DND-41 (cell line): ENCODE data around the gene CEP192.

Experiments used
- ATAC-seq: fragments of 200-7000 bp; cut with Tn5 transposase; 3 replicates; pipeline ENCODE4 v1.9.1; 2021; ENCODE audit warnings: low read depth; ENCODE audit not compliant: insufficient read depth
- DNase-seq: peaks from one replicate; pipeline ENCODE4 v3.0.0-alpha.2; 2020
- H2AFZ ChIP-seq: 2 replicates; pipeline ENCODE4 v1.6.0; 2012; ENCODE audit warnings: low read depth, low read length
- H3K27ac ChIP-seq: 2 replicates; pipeline ENCODE4 v1.5.1; 2012; ENCODE audit warnings: low read length, inconsistent platforms
- H3K27me3 ChIP-seq: fragments of 200-600 bp; sonication (generic); 2 replicates; pipeline ENCODE4 v1.6.0; 2012; ENCODE audit warnings: low read length, mild to moderate bottlenecking, inconsistent platforms; ENCODE audit not compliant: insufficient read depth, poor library complexity
- H3K36me3 ChIP-seq: 2 replicates; pipeline ENCODE4 v1.5.1; 2012; ENCODE audit warnings: low read length, inconsistent platforms; ENCODE audit not compliant: insufficient read depth
- H3K4me1 ChIP-seq: 2 replicates; pipeline ENCODE4 v1.5.1; 2012; ENCODE audit warnings: mild to moderate bottlenecking, low read length; ENCODE audit not compliant: insufficient read depth
- H3K4me2 ChIP-seq: 2 replicates; pipeline ENCODE4 v1.6.0; 2012; ENCODE audit warnings: mild to moderate bottlenecking, moderate library complexity, low read length, inconsistent platforms; ENCODE audit not compliant: insufficient read depth
- H3K4me3 ChIP-seq, 2 experiments: fragments of 200-600 bp in 1 of 2; shearing (Covaris generic) in 1 of 2; 2 replicates each; pipeline ENCODE4 v1.5.1; 2012 to 2016; ENCODE audit warnings: inconsistent platforms in 2 of 2, low read length in 2 of 2, mild to moderate bottlenecking in 2 of 2, low read depth in 1 of 2, moderate library complexity in 1 of 2
- H3K79me2 ChIP-seq: 2 replicates; pipeline ENCODE4 v1.6.0; 2012; ENCODE audit warnings: low read length, inconsistent platforms; ENCODE audit not compliant: insufficient read depth
- H3K9ac ChIP-seq: 2 replicates; pipeline ENCODE4 v1.6.0; 2012; ENCODE audit warnings: low read depth, mild to moderate bottlenecking, inconsistent platforms, low read length, moderate library complexity
- H3K9me3 ChIP-seq: 2 replicates; pipeline ENCODE4 v1.5.1; 2012; ENCODE audit warnings: low read length, moderate library complexity, mild to moderate bottlenecking, inconsistent platforms; ENCODE audit not compliant: insufficient read depth, severe bottlenecking
- H4K20me1 ChIP-seq: 2 replicates; pipeline ENCODE4 v1.6.0; 2012; ENCODE audit warnings: low read length; ENCODE audit not compliant: insufficient read depth
- EZH2 ChIP-seq: IDR thresholded peaks from 3 replicates; pipeline ENCODE4 v1.6.1; 2012; ENCODE audit warnings: borderline replicate concordance, low read depth, mild to moderate bottlenecking, moderate library complexity, low read length, inconsistent platforms; ENCODE audit not compliant: severe bottlenecking
- TF ChIP-seq, protein P1 (sequence below): IDR thresholded peaks from 2 replicates; pipeline ENCODE4 v1.5.1; 2012; ENCODE audit warnings: borderline replicate concordance, low read length, moderate library complexity, mild to moderate bottlenecking; ENCODE audit not compliant: poor library complexity, severe bottlenecking; ENCODE audit errors: extremely low read depth

Gene CEP192

GRCh38 chr18:13136904-13137669, 145.9 kb downstream of the CEP192 start:
- ATAC-seq (peak; percentile 60), DNase-seq (peak; percentile 85)
- no peaks in the 10 kb centered on the region; the same call in 1 of the 2 replicates for H3K36me3 ChIP-seq
- peak overlapping the region; percentile 66 for H3K4me2 ChIP-seq
- H2AFZ ChIP-seq = peak overlapping the region; percentile 93
- H3K27me3 ChIP-seq = no peaks in the 10 kb centered on the region
- peak overlapping the region; percentile 92 for H3K27ac ChIP-seq
- H3K4me1 ChIP-seq = peaks cover 42% of the 10 kb centered on the region
- no peaks in the 10 kb centered on the region for H3K9me3 ChIP-seq
- peaks cover 29% of the 10 kb centered on the region for H3K79me2 ChIP-seq
- H3K9ac ChIP-seq = peak overlapping the region; percentile 93
- peak overlapping the region; percentile 48 to 82 for H3K4me3 ChIP-seq
- H4K20me1 ChIP-seq = no peaks in the 10 kb centered on the region
- TF ChIP-seq EZH2 = no peak
- TF ChIP-seq, protein P1, sequence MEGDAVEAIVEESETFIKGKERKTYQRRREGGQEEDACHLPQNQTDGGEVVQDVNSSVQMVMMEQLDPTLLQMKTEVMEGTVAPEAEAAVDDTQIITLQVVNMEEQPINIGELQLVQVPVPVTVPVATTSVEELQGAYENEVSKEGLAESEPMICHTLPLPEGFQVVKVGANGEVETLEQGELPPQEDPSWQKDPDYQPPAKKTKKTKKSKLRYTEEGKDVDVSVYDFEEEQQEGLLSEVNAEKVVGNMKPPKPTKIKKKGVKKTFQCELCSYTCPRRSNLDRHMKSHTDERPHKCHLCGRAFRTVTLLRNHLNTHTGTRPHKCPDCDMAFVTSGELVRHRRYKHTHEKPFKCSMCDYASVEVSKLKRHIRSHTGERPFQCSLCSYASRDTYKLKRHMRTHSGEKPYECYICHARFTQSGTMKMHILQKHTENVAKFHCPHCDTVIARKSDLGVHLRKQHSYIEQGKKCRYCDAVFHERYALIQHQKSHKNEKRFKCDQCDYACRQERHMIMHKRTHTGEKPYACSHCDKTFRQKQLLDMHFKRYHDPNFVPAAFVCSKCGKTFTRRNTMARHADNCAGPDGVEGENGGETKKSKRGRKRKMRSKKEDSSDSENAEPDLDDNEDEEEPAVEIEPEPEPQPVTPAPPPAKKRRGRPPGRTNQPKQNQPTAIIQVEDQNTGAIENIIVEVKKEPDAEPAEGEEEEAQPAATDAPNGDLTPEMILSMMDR = no peak

- peak; percentile 94 for DNase-seq
- Histone ChIP-seq H3K9me3 (no peaks in the 10 kb centered on the region), H3K9ac (peak overlapping the region; percentile 93), H2AFZ (peak overlapping the region; percentile 93), H3K27ac (peak overlapping the region; percentile 99), H4K20me1 (no peaks in the 10 kb centered on the region), H3K4me1 (peaks cover 42% of the 10 kb centered on the region), H3K4me3 (peak overlapping the region; percentile 48 to 82), H3K4me2 (peak overlapping the region; percentile 86), H3K79me2 (peaks cover 29% of the 10 kb centered on the region), H3K36me3 (no peaks in the 10 kb centered on the region; the same call in 1 of the 2 replicates), H3K27me3 (no peaks in the 10 kb centered on the region)
- peak; percentile 81 for ATAC-seq
- TF ChIP-seq EZH2 = no peak
- TF ChIP-seq, protein P1 = no peak
Measured at GRCh38 chr18:13137670-13138419, 146.7 kb downstream of the CEP192 start.

GRCh38 chr18:13138420-13139139, 147.4 kb downstream of the CEP192 start:
- peak overlapping the region; percentile 86 for H3K4me2 ChIP-seq
- DNase-seq = peak; percentile 84
- H3K9me3 ChIP-seq = no peaks in the 10 kb centered on the region
- peak overlapping the region; percentile 93 for H3K9ac ChIP-seq
- no peaks in the 10 kb centered on the region for H3K27me3 ChIP-seq
- peak overlapping the region; percentile 46 to 82 for H3K4me3 ChIP-seq
- H2AFZ ChIP-seq = peak overlapping the region; percentile 92
- peak overlapping the region; percentile 99 for H3K27ac ChIP-seq
- no peaks in the 10 kb centered on the region; the same call in 1 of the 2 replicates for H3K36me3 ChIP-seq
- H3K79me2 ChIP-seq = peaks cover 29% of the 10 kb centered on the region
- ATAC-seq = peak; percentile 47
- TF ChIP-seq, protein P1 = no peak
- no peak for TF ChIP-seq EZH2
- no peaks in the 10 kb centered on the region for H4K20me1 ChIP-seq
- peaks cover 42% of the 10 kb centered on the region for H3K4me1 ChIP-seq
